Trophoblast cell (in vitro differentiated cells and primary cell): ENCODE results near the gene ZBTB7B.

Source experiments
- DNase-seq, 2 donors: peaks; one replicate each; pipeline ENCODE4 v3.0.0-alpha.2; 2016
- H2AFZ ChIP-seq: 2 replicates; pipeline ENCODE4 v1.6.1; 2013; ENCODE audit warnings: low read length, moderate library complexity, mild to moderate bottlenecking; ENCODE audit not compliant: insufficient read depth, poor library complexity
- H2AK5ac ChIP-seq: 2 replicates; pipeline ENCODE4 v1.6.1; 2013; ENCODE audit warnings: mild to moderate bottlenecking, low read length
- H2BK120ac ChIP-seq: 2 replicates; pipeline ENCODE4 v1.6.1; 2013; ENCODE audit warnings: low read length, mild to moderate bottlenecking, moderate library complexity; ENCODE audit not compliant: insufficient read depth, poor library complexity
- H2BK12ac ChIP-seq: 2 replicates; pipeline ENCODE4 v1.6.1; 2013; ENCODE audit warnings: mild to moderate bottlenecking, low read length, moderate library complexity
- H2BK5ac ChIP-seq: 2 replicates; pipeline ENCODE4 v1.6.1; 2013; ENCODE audit warnings: low read length, low read depth, moderate library complexity, mild to moderate bottlenecking; ENCODE audit not compliant: poor library complexity
- H3K14ac ChIP-seq: 2 replicates; pipeline ENCODE4 v1.6.1; 2013; ENCODE audit warnings: mild to moderate bottlenecking, low read length
- H3K18ac ChIP-seq: 2 replicates; pipeline ENCODE4 v1.6.1; 2013; ENCODE audit warnings: mild to moderate bottlenecking, low read length
- H3K23ac ChIP-seq: 2 replicates; pipeline ENCODE4 v1.6.1; 2013; ENCODE audit warnings: low read length
- H3K27ac ChIP-seq: 2 replicates; pipeline ENCODE4 v1.5.1; 2013; ENCODE audit warnings: low read depth, mild to moderate bottlenecking, inconsistent platforms, low read length, moderate library complexity
- H3K27me3 ChIP-seq: 2 replicates; pipeline ENCODE4 v1.6.1; 2013; ENCODE audit warnings: inconsistent platforms, mild to moderate bottlenecking, low read length, moderate library complexity; ENCODE audit not compliant: insufficient read depth
- H3K36me3 ChIP-seq, 2 experiments: 1 replicate in 1 of 2; 2 replicates in 1 of 2; pipeline ENCODE4 v1.6.1; 2013; ENCODE audit warnings: low read length in 2 of 2, mild to moderate bottlenecking in 2 of 2, moderate library complexity in 1 of 2; ENCODE audit not compliant: insufficient read depth in 2 of 2, control insufficient read depth in 1 of 2
- H3K4ac ChIP-seq: 2 replicates; pipeline ENCODE4 v1.6.1; 2013; ENCODE audit warnings: low read depth, mild to moderate bottlenecking, low read length, moderate library complexity
- H3K4me1 ChIP-seq, 2 experiments: 1 replicate in 1 of 2; 2 replicates in 1 of 2; pipeline ENCODE4 v1.6.1; 2013; ENCODE audit warnings: low read length in 2 of 2, mild to moderate bottlenecking in 2 of 2, moderate library complexity in 1 of 2; ENCODE audit not compliant: insufficient read depth in 2 of 2, control insufficient read depth in 1 of 2
- H3K4me2 ChIP-seq: 2 replicates; pipeline ENCODE4 v1.6.1; 2013; ENCODE audit warnings: inconsistent platforms, mild to moderate bottlenecking, low read length, moderate library complexity
- H3K4me3 ChIP-seq: 2 replicates; pipeline ENCODE4 v1.5.1; 2013; ENCODE audit warnings: mild to moderate bottlenecking, low read depth, low read length, inconsistent platforms
- H3K79me1 ChIP-seq: one replicate; pipeline ENCODE4 v1.6.1; 2013; ENCODE audit warnings: low read length
- H3K79me2 ChIP-seq: 2 replicates; pipeline ENCODE4 v1.6.1; 2013; ENCODE audit warnings: low read length, mild to moderate bottlenecking; ENCODE audit not compliant: control insufficient read depth, insufficient read depth, poor library complexity
- H3K9ac ChIP-seq: 2 replicates; pipeline ENCODE4 v1.6.1; 2013; ENCODE audit warnings: mild to moderate bottlenecking, low read length
- H3K9me3 ChIP-seq: 2 replicates; pipeline ENCODE4 v1.6.1; 2013; ENCODE audit warnings: low read depth, mild to moderate bottlenecking, control low read depth, inconsistent platforms, low read length; ENCODE audit not compliant: insufficient read depth
- H4K12ac ChIP-seq: 2 replicates; pipeline ENCODE4 v1.6.1; 2013; ENCODE audit warnings: low read depth, mild to moderate bottlenecking, low read length, moderate library complexity
- H4K8ac ChIP-seq: 2 replicates; pipeline ENCODE4 v1.6.1; 2013; ENCODE audit warnings: low read depth, mild to moderate bottlenecking, low read length, moderate library complexity
- H4K91ac ChIP-seq: one replicate; pipeline ENCODE4 v1.6.1; 2013; ENCODE audit warnings: low read depth, mild to moderate bottlenecking, low read length, moderate library complexity
- WGBS: extraction: QIAGEN DNeasy Blood & Tissue Kit; methylation state at CpG from one replicate; pipeline ENCODE4 v1.1.7; 2013; ENCODE audit warnings: missing lambda C conversion rate; ENCODE audit not compliant: insufficient read length, insufficient coverage; ENCODE audit errors: extremely low coverage; 5-methylcytosine and 5-hydroxymethylcytosine counted together

Gene ZBTB7B

GRCh38 chr1:155060736-155061135, 58.1 kb downstream of the ZBTB7B start:
- Histone ChIP-seq H3K36me3 (peaks cover under 1 to 4% of the 10 kb centered on the region in 2 experiments), H2BK5ac (no peak overlapping the region), H3K4me3 (no peak overlapping the region), H3K9me3 (no peaks in the 10 kb centered on the region), H3K79me1 (peaks cover 6% of the 10 kb centered on the region), H3K9ac (no peak overlapping the region), H3K27me3 (no peaks in the 10 kb centered on the region), H3K4me2 (no peak overlapping the region), H3K14ac (no peak overlapping the region), H3K4me1 (peaks cover 7 to 12% of the 10 kb centered on the region in 2 experiments), H3K23ac (no peak overlapping the region), H3K18ac (no peak overlapping the region), H2BK12ac (no peak overlapping the region), H2AK5ac (no peak overlapping the region), H3K27ac (no peak overlapping the region), H4K12ac (no peak overlapping the region), H2AFZ (no peak overlapping the region), H4K91ac (no peak overlapping the region), H2BK120ac (no peak overlapping the region), H4K8ac (no peak overlapping the region), H3K79me2 (peaks cover 5% of the 10 kb centered on the region), H3K4ac (no peak overlapping the region)
- no CpG with 5 or more reads among the region's 8 CpGs for WGBS
- DNase-seq, result no peak

DNA sequence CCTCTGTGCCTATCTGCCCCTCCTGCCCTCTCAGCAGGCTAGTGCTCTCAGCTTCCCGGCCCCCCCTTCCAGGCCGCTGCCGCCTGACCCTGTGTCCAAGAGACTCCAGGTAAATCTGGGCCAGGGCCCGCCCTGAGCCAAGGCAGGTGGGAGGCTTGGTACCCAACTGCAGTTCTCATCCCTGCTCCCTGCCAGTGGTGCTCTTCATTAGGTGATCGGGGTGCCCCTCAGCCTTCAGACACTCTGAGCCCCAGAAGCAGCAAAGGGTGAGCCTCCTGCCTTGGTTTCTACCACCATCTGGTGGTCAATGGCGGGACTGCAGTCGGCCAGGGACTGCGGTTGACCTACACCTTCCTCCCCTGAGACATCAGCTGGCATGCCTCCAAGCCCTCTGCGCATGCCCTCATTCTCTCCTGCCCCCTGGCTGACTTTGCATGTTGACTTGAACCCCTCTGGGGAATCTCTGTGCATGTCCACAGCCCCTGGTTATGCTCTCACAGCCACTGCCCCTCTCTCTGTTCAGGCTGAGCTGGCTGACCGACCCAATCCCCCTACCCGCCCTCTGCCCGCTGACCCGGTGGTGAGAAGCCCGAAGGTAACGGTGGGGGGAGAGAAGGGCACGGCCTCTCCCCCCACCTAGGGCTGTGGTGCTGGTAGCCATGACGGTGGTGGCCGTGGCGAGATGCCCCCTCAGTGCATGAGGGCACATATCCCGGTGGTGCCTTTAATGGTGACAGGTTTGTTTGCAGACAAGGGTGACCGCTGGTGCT, 59.0 kb downstream of the ZBTB7B start:
- Histone ChIP-seq H4K8ac (no peak overlapping the region), H2BK120ac (no peak overlapping the region), H4K12ac (no peak overlapping the region), H3K79me2 (peaks cover 5% of the 10 kb centered on the region), H2BK5ac (no peak overlapping the region), H3K23ac (no peak overlapping the region), H4K91ac (no peak overlapping the region), H3K4me3 (no peak overlapping the region), H2AK5ac (no peak overlapping the region), H2AFZ (no peak overlapping the region), H3K4ac (no peak overlapping the region), H2BK12ac (no peak overlapping the region), H3K27me3 (no peaks in the 10 kb centered on the region), H3K9ac (no peak overlapping the region), H3K9me3 (no peaks in the 10 kb centered on the region), H3K79me1 (peaks cover 6% of the 10 kb centered on the region), H3K27ac (no peak overlapping the region), H3K36me3 (peaks cover 4 to 7% of the 10 kb centered on the region in 2 experiments), H3K4me2 (no peak overlapping the region), H3K14ac (no peak overlapping the region), H3K18ac (no peak overlapping the region), H3K4me1 (peaks cover 7 to 12% of the 10 kb centered on the region in 2 experiments)
- DNase-seq, result peak; percentile 64 to 91
- WGBS, result no CpG with 5 or more reads among the region's 21 CpGs

DNA sequence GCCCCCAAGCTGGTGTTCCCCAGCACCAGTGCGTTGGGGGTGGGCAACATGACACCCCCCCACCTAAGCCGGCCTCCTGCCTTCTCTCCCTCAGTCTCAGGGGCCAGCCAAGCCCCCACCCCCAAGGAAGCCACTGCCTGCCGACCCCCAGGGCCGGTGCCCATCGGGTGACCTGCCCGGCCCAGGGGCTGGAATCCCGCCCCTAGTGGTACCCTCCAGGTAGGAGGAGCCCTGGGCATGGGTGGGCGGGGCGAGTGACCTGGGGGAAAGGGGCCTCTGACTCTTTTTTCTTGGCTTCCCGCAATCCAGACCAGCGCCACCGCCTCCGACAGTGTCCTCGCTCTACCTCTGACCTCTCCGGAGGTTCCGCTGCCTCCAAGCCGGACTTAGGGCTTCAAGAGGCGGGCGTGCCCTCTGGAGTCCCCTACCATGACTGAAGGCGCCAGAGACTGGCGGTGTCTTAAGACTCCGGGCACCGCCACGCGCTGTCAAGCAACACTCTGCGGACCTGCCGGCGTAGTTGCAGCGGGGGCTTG, 59.6 kb downstream of the ZBTB7B start:
- H4K12ac ChIP-seq, result no peak overlapping the region
- no peak overlapping the region for H4K8ac ChIP-seq
- H3K4me1 ChIP-seq, result peaks cover 7 to 12% of the 10 kb centered on the region in 2 experiments
- WGBS, result no CpG with 5 or more reads among the region's 29 CpGs
- no peak overlapping the region for H3K9ac ChIP-seq
- no peak overlapping the region for H3K14ac ChIP-seq
- no peak overlapping the region for H3K4ac ChIP-seq
- no peaks in the 10 kb centered on the region for H3K9me3 ChIP-seq
- no peak overlapping the region for H3K27ac ChIP-seq
- H3K4me2 ChIP-seq, result peak overlapping the region; percentile 77
- peaks cover 11 to 13% of the 10 kb centered on the region in 2 experiments for H3K36me3 ChIP-seq
- peak overlapping the region; percentile 23 for H2AFZ ChIP-seq
- H3K18ac ChIP-seq, result no peak overlapping the region
- DNase-seq, result no peak
- H2AK5ac ChIP-seq, result no peak overlapping the region
- peaks cover 6% of the 10 kb centered on the region for H3K79me1 ChIP-seq
- no peak overlapping the region for H2BK120ac ChIP-seq
- H3K4me3 ChIP-seq, result no peak overlapping the region
- H3K27me3 ChIP-seq, result no peaks in the 10 kb centered on the region
- no peak overlapping the region for H3K23ac ChIP-seq
- peaks cover 5% of the 10 kb centered on the region for H3K79me2 ChIP-seq
- H4K91ac ChIP-seq, result no peak overlapping the region
- no peak overlapping the region for H2BK5ac ChIP-seq
- H2BK12ac ChIP-seq, result no peak overlapping the region

DNA sequence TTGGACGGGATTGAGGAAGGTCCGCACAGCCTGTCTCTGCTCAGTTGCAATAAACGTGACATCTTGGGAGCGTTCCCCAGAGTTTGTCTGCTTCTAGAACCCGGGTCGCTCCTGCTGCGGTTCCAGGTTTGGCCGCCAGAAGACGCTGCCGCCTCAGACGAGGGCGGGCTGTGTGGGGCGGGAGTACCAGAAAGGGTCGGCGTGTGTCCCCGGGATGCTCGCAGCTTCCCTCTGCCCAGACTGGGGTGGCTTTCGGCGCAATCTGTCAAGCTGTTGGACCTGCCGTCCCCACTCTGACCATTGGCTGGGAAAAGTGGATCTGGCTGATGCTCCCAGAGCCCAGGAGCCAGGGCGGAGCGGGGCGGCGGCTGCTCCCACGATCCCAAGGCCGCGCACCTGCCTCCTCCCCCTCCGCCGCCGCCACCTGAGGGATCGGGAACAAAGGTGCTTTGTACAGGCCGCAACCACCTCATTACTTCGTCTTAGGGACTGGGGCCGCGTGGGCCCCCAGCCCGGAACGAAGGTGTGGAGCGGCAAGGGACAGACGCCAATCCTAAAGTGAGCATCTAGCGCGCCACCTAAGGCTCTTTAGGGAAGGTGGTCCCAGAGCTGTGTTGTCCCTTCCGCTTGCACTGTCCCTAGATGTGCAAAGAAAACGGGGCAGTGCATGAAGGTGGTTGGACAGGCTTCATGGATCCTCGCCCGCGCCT, 60.3 kb downstream of the ZBTB7B start:
- Histone ChIP-seq H3K4me2 (peak overlapping the region; percentile 77), H2BK120ac (no peak overlapping the region), H3K4me3 (peak overlapping the region; percentile 25), H3K14ac (no peak overlapping the region), H2BK5ac (no peak overlapping the region), H3K18ac (no peak overlapping the region), H3K36me3 (peaks cover 11 to 13% of the 10 kb centered on the region in 2 experiments), H3K79me2 (peaks cover 5% of the 10 kb centered on the region), H4K8ac (no peak overlapping the region), H3K79me1 (peaks cover 6% of the 10 kb centered on the region), H3K9me3 (no peaks in the 10 kb centered on the region), H4K91ac (no peak overlapping the region), H2BK12ac (no peak overlapping the region), H3K27ac (no peak overlapping the region), H3K27me3 (no peaks in the 10 kb centered on the region), H3K4me1 (peaks cover 7 to 12% of the 10 kb centered on the region in 2 experiments), H2AFZ (peak overlapping the region; percentile 18), H3K4ac (no peak overlapping the region), H2AK5ac (no peak overlapping the region), H3K23ac (no peak overlapping the region), H3K9ac (peak overlapping the region; percentile 8), H4K12ac (no peak overlapping the region)
- DNase-seq, result peak; percentile 32 to 64
- WGBS, result no CpG with 5 or more reads among the region's 46 CpGs
